MV-4-11 (cell line): ENCODE data around the gene CNTNAP5.

Experiments
- DNase-seq: peaks from one replicate; lab custom pipeline; 2025; lab: John Stamatoyannopoulos, UW

Gene CNTNAP5

DNA sequence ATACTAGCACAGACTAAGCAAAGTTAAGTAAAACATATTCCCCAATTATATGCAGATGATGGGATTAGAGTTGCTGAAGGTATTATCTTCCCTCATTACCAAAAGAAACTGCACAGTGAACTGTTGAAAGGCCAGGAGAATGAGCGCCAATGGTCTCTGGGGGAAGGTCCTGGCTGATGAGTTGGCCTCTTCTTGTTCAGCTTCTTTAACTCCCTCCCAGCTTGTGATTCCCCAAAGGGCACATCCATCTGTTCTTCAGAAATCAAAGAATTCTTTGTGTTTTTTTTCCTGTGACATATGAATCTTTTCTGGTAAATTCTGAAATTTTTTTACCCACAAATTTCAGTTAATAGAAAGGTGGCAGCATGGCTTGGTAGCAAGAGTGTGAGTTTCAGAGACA is 667.6 kb downstream of the CNTNAP5 start:
- DNase-seq: no peak

DNA sequence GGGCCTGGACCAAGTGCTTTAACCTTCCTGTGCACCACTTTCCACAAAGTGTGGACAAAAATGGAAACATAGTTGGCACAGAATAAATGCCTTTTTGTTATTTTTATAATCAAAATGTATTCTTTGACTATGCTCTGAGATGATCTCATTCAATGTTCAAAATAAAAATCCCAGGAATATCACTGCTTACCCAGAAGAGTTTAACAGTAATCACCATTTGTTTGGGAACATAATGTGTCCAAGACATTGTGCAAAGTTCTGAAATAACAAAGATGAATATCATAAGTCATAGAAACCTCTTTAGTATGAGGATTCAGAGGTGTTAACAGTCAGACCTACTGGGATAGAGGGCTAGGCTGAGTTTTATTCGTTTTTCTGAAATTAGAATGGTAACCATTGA is 668.1 kb downstream of the CNTNAP5 start:
- DNase-seq: no peak

DNA sequence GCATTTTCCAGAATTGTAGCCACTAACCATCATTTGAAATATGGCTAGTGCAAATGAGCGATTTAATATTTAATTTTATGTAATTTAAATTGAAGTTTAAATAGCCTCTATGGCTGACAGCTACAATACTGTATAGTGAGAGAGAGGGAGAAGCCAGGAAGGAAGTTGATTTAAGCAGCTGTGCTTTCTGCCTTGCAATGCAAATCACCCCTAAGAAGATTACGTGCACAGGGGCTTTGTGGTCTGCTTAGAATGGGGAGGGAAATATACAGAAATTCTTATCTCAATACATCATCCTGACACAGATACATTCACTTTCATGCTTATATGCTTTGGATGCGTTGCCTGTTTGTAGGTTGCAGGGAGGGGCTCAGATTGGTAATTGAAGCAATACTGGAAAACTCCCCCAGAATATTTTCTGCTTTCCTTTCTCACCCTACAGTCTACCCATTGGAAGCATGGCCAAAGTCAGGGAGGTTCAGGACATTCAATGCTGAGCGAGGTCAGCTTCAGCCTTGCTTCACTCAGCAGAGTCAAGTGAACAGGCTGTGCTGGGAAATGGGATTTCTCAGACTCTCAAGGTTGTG is 674.0 kb downstream of the CNTNAP5 start:
- DNase-seq: peak; percentile 55

DNA sequence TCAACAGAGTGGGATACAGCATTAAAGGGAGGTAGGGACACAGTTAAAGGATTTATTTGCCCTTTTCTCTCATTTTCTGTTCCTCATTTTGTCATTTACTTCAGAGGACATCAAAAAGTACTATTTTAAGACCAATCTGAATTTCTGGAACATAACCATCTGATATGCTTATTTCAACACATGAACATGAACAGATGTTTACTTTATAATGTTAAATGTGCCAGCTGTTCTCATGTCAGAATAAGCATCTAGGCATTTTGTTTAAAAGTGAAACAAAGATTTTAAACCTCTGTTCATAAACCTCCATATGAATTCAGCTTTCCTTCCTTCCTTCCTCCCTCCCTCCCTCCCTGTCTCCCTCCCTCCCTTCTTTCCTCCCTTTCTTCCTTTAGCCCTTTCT is 677.7 kb downstream of the CNTNAP5 start:
- DNase-seq: peak; percentile 65

DNA sequence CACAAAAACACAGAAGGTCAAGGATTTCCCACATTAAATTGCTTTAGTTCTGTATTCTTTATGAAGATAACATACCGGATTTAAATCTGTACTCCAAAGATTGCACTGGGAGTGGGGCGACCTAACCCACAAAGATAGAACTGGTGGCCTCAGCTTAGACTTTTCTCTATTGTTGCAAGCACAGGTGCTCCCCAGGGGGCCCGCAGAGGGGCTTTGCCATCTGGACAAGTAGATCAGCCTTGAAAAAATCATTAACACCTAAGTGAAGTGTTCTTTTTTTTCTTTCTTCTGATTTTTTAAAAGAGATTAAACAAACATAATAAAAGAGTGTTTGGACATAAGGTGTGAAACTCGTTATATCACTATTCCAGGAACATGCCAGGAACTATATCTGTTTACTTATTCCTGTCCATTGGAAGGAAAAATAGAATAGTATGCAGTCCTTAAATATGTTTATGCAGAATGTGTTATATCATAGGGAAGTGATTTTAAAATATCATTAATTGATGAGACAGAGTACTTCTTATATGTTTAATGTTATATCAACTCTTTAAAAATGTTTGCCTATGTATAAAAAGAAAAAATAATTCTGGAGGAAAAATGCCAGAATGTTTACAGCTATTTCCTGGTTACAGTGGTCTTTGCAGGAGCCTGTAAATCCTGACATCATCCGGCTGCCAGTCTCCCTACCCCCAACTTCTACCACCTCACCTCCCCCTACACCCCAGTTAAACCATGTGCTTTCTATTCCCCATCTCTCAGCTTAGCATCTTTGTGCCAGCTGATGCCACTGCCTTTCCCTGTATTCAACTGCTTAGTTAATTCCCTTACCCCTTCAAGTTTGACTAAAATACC is 679.2 kb downstream of the CNTNAP5 start:
- no peak for DNase-seq

DNA sequence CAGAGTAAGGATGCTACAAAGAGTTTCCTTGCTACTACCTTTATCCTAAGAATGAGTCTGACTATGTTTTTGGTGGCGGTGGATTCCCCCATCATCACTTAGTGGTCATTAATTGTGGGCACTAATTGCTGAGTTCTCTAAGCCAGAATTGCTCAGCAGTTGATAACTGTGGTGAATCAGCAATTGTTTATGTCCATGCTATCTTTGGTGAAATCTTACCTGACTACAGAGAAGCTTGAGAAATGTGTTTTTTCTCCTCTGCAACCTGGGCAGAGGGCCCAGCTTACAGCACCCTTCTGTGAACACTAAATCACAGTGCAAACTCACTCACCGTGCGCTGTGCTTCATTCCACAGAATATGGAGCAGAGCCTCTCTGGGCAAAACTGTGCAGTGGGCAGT is 683.6 kb downstream of the CNTNAP5 start:
- no peak for DNase-seq

DNA sequence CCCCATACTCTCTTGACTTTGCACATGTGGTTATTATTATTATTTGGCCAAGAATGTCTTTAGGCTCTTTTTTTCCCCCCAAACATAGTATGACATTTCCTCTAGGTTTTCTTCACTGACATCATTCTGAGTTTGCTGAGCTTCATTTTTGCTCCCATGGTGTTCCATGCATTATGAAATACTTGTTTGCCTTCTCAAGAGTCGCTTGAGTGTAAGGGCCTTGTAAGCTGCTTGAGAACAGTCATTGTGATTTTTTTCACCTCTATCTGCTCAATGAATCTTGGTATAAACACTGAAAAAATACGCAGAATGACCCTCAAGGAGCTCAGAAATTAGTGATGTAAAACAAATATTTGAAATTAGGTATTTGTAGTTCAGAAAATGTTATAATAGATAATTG is 688.9 kb downstream of the CNTNAP5 start:
- DNase-seq: no peak

DNA sequence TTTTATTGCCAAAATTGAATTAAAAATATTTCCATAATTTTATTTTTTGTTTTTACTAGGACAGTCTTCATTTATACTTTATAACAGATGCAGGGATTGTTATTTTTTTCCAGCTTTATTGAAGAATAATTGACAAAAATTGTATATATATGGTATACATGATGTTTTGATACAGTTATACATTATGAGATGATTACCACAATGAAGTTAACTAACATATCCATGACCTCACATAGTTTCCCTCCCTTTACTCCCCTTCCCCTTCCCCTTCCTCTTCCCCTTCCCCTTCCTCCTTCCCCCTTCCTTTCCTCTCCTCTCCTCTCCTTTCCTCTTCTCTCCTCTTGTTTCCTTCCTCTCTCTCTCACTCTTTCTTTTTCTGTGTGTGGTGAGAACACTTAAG is 700.1 kb downstream of the CNTNAP5 start:
- DNase-seq: no peak

DNA sequence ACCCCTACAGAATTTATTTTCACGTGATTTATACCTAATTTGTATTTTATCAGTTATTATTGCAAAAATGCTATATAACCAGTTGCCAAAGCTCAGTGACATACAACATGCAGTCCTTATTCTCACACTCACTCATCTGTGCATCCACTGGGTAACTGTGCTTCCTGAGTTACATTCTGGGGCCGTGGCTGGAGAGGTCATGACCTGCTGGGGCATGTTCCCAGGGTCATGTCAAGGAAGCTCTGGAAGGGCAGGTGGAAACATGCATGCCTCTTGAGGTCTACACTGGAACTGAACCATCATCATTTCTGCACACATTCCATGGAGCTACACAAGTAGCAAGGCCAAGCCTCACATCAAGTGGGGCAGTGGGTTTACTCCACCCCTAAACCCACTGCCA is 715.5 kb downstream of the CNTNAP5 start:
- no peak for DNase-seq

DNA sequence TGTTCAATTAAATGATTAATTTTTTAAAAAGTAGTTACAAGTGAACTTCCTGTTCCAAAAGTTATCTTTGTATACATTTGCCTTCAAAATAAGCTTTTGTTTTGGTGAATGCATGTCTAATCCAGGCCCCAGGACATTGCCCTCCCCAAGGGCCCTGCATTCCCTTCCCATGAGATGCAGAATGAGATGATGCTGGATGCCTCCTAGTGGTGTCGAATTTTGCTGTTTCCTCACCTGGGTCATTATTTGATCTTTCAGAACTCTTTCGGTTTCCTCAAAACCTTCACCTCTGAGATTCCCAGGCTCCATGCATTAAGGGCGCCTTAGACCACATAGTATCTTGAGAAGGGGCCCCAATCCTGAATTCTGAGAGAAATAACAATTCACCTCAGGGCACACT is 728.8 kb downstream of the CNTNAP5 start:
- DNase-seq: no peak

DNA sequence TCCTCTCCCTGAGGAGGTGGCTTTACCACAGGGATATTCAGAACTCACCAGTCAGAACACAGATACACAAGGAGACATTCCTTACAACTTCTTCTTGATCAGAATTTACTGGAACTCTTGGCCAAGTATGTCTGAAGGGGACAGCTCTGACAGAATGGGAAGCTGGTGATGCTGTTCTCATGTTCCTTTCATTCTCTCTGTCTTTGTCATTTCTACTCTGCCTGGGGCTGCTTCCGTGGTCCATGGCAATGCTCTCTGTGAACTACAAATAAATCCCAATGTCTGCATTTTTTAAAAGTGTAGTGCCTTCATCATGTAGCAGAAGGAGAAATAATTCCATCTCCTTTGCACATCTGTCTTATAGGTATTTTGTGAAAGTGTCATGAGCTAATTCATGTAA is 730.3 kb downstream of the CNTNAP5 start:
- no peak for DNase-seq

DNA sequence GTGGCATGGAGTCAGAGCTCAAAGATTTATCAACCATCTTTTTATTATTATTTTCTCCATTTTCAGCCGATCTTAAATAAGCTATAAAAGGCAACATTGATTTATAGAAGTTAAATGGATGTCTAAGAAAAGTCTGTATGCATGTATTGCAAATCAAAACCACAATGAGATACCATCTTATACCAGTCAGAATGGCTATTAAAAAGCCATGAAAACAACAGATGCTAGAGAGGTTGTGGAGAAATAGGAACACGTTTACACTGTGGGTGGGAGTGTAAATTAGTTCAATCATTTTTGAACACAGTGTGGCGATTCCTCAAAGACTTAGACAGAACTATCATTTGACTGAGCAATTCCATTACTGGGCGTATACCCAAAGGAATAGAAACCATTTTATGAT is 731.0 kb downstream of the CNTNAP5 start:
- no peak for DNase-seq

DNA sequence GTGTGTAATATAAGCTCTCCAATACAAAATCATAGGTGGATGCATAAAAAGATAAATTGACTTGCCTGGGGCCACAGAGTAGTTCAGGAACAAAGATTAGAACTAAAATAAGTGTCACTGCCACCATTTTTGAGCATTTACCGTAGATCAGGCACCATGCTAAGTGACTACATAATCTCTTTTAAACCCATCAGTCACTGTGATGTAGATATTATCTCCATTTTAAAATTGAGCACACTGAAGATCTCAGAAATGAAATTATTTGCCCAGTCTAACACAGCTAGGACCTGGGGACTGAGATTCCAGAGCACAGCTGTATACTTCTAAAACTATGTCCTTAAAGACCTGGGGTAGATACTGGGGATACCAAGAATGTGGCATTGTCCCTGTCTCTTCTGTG is 737.3 kb downstream of the CNTNAP5 start:
- DNase-seq: no peak

DNA sequence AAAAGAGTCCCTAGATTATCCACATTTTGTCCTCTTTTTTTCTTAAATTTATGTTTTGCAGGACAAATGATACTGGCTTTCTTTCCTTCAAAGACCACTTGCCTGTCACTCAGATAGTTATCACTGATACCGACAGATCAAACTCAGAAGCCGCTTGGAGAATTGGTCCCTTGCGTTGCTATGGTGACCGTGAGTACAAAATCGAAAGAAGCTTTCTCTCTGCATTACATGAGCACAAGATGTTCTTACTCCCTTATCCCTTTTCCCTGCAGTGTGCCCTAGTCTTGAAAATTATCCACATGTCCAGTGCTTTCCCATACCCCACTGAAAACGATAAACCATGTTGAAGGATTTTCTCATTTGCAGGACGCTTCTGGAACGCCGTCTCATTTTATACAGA is 738.5 kb downstream of the CNTNAP5 start:
- no peak for DNase-seq

DNA sequence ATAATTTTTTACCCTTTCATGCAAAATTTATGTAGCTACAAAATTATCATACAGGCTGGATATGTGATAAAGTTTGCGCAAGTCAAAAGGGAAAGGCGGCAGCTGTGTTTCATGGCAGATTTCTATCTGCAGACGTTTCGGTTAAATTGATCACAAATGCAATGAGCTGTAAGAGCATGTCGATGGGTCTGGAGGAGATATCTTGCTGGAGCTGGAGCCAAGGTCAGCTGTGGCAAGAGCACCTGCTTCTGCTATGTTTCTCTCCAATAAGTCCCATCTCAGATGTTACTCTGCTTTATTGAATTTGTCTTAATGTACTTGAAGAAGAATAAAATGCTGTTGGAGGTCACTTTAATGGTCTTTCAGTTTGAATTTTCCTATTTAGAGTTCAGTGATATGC is 749.7 kb downstream of the CNTNAP5 start:
- no peak for DNase-seq

DNA sequence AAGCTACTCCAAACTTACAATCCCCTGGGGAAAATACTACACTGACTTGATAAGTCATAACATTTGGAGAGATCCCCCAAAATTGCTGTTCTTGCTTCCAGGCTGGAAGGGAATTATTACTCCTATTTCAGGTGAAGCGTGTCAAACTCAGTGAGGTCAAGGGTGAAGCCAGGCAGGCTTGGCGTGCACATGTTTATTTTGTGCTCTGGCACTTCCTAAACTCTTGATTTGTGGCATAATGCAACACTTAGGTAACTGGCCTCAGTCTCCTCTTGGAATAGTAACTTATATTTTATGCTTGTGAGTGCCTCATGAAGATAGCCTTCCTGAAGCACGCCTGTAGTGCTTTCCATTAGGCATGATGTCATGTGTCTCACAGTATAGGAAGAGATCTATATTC is 751.2 kb downstream of the CNTNAP5 start:
- DNase-seq: no peak

DNA sequence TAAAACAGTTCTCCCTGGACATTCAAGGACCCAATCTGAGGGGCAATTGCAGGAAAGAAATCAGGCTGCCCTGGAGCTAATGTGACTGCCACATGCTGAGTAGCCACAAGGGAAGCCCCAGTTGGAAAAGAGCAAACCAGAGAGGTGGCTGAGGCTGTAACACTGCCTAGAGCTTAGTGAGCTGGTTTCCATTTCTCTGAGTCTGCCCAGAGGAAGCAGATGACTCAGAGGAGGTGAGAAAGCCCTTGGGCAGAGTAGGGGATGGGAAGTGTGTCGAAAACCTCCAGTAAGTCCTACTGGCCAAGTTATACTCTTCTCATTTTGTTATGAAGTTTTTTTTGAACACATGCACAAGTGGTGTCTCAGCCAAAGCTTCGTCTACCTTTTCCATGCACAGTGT is 753.0 kb downstream of the CNTNAP5 start:
- DNase-seq: peak; percentile 42

DNA sequence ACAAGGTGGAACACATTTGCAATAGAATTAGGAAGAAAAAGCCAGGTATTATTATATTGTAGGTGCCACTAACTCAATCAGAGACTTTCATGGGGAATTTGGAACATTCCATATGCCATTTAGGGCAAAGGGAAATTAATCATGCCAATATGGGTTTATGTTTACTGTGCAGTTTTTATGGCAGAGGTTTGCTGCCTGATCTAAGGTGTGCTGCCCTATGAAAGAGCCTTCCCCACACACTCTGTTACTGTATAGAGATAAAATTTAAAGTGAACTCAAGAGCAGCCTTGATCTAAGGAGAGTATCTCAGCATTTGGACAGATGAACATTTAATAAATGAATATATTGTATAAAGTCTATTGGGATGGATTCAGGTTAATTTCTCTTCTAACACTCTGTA is 771.6 kb downstream of the CNTNAP5 start:
- no peak for DNase-seq

DNA sequence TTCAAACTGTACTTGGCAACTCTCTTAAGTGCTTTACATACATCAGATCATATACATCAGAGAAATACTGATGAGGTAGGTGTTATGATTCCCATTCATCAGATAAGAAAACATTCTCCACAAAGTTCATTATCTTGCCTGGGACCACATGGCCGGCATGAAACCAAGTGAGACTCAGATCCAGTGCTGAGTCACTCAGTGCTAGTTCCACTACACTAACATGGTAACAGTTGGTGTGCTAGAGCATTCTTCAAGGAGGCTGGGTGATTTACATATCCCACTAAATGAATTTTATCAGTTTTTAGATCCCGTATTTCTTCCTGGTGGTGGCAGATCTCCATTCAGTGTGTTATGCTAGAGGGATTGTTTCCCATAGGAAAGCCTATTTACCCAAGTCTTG is 772.0 kb downstream of the CNTNAP5 start:
- no peak for DNase-seq

DNA sequence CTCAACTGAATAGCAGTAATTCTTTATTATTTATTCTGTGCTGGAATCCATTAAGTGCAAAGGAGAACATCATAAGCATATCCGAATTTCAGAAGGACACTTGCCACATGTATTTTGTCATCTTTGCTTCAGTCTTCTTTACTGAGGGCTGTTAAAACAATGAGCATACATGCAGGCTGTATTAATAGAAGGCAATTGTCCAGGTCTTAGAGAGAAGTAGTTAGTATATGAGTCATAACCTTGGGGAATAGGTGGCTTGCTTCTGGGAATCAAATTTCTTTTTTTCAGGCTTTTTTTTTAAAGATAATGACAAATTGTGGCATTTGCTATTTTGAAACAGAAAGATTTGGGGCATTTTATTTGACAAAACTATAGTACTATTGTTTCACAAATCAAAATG is 773.5 kb downstream of the CNTNAP5 start:
- no peak for DNase-seq

DNA sequence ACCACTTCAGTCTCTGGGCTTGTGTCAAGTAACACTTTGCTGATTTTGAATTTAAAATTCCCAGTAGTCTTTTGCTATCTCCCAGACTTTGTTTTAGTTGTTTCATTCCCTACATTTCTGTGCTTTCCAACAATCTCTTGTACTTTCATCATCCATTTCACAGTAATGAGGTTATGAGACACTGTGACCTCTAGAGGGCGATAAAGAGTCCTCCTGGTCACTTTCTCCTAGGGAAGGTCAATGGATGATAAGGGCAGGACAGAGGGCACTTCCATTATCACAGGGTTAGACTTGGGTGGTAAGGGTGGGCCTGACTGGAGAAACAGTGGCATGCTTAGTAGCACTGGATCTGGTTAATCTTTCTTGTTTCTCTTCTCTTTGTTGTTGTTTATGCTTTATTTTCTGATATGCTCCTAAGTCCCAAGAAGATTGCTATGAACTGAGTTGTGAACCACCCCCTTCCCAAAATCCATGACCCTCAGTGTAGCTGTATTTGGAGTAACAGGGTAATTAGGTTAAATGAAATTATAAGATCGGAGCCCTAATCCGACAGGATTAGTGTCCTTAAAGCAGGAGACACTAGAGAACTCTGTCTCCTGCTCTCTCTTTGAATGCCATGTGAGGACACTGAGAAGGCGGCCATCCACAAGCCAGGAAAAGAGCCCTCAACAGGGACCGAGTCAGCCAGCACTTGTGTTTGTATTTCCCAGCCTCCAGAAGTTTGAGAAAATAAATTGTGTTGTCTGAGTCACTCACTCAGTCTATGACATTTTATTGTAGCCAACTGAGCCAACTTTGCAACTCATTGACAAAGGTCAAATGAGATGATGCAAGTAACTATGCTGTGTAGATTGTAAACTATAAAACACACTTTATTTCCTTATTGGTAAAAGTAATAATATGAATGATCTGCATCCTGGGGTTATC is 779.2 kb downstream of the CNTNAP5 start:
- peak; percentile 10 for DNase-seq

DNA sequence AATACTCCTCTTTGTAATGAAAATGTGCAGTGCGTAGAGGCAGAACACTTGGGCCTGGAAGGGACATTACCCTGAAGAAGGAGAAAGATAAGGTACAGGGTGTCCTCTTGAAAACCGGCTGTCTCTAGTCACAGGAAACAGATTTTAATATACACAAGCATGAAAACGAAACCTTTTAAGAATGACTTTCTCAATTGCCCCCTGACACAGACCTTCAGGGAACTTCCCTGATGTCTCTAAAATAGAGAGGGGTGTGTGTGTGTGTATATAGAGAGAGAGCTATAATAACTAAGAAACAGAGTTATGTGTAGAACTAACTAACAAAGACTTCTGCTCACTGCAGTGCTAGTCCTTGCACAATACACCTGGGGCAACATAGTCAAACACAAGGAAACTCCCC is 780.0 kb downstream of the CNTNAP5 start:
- DNase-seq: no peak

DNA sequence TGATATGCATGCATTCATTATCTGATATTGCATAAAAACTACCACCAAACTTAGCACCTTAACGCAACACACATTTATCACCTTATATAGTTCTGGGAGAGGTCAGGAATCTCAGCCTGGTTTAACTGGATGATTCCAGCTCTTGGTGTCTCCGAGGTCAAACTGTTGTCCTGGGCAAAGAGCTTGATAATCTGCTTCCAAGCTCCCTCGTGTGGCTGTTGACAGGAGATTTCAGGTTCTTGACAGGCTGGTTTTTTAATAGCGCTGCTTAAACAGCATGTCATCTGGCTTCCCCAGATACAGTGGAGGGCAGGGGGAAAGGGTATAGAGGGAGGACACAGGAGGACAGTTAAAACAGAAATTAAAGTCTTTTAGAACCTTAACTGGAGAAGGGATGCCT is 785.0 kb downstream of the CNTNAP5 start:
- DNase-seq: no peak
